ENCODE results near the gene ATAD2B.

The ATAD2B gene

GRCh38 chr2:23753291-23754010, 173.5 kb downstream of the ATAD2B start:
- Histone ChIP-seq H2AFZ (ENCODE audit: low read depth, low read length) (no peak overlapping the region), H3K36me3 (replicated peaks; ENCODE audit: low read depth, low read length) (peaks cover 9% of the 10 kb centered on the region), H3K9ac (ENCODE audit: low read length) (no peak overlapping the region), H3K27ac (ENCODE audit: low read length) (no peak overlapping the region), H3K4me3 (ENCODE audit: low read length) (no peak overlapping the region), H3K9me3 (ENCODE audit: insufficient read depth, low read length) (no peaks in the 10 kb centered on the region), H3K4me2 (ENCODE audit: low read length) (no peak overlapping the region), H3K27me3 (ENCODE audit: low read depth, low read length) (no peaks in the 10 kb centered on the region), H3K79me2 (ENCODE audit: low read length) (no peaks in the 10 kb centered on the region), H3K4me1 (ENCODE audit: low read length) (peaks cover 8% of the 10 kb centered on the region), H4K20me1 (ENCODE audit: insufficient read depth, low read length) (no peaks in the 10 kb centered on the region)
- TF ChIP-seq, protein P1, sequence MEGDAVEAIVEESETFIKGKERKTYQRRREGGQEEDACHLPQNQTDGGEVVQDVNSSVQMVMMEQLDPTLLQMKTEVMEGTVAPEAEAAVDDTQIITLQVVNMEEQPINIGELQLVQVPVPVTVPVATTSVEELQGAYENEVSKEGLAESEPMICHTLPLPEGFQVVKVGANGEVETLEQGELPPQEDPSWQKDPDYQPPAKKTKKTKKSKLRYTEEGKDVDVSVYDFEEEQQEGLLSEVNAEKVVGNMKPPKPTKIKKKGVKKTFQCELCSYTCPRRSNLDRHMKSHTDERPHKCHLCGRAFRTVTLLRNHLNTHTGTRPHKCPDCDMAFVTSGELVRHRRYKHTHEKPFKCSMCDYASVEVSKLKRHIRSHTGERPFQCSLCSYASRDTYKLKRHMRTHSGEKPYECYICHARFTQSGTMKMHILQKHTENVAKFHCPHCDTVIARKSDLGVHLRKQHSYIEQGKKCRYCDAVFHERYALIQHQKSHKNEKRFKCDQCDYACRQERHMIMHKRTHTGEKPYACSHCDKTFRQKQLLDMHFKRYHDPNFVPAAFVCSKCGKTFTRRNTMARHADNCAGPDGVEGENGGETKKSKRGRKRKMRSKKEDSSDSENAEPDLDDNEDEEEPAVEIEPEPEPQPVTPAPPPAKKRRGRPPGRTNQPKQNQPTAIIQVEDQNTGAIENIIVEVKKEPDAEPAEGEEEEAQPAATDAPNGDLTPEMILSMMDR (IDR thresholded peaks at IDR 0.05; ENCODE audit: low read depth, low read length): no peak
- TF ChIP-seq EZH2phosphoT487 (IDR thresholded peaks at IDR 0.05; ENCODE audit: low read depth): no peak

- H3K4me2 ChIP-seq (ENCODE audit: low read length): no peak overlapping the region
Measured at GRCh38 chr2:23751747-23752265, 175.1 kb downstream of the ATAD2B start.

DNA sequence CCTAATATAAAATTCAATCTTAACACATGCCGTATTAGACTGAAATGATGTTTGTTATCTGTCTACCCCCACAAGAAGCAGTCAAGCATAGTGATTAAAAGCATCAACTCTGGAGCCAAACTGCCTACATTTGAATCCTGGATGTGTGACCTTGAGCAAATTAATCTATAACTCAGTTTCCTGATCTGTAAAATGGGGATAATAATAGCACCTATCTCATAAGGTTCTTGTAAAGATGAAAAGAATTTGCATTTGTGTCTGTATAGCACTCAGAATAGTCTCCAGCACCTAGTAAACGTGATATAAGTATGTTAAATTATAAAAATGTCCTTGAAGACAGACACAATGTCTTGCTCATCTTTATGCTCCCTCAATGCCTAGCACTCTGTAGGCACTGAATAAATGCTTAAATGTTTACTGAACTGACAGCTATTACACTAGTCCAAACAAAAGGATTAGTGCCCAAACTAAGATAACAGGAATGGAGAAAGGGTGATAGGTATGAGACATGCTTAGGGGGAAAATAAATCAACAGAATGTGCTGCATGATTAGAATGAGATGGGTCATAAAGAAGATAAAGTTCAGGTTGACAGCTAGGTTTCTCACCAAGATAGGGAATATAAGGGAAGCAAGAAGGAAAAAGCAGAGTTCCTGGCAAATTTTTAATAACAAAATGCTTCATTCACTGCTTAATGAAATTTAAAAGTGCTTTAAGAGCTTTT, 180.6 kb downstream of the ATAD2B start:
- H2AFZ ChIP-seq (ENCODE audit: low read depth, low read length): no peak overlapping the region
- no peaks in the 10 kb centered on the region for H3K9me3 ChIP-seq (ENCODE audit: insufficient read depth, low read length)
- TF ChIP-seq, protein P1 (IDR thresholded peaks at IDR 0.05; ENCODE audit: low read depth, low read length): no peak
- TF ChIP-seq EZH2phosphoT487 (IDR thresholded peaks at IDR 0.05; ENCODE audit: low read depth): no peak
- H4K20me1 ChIP-seq (ENCODE audit: insufficient read depth, low read length): no peaks in the 10 kb centered on the region
- no peaks in the 10 kb centered on the region for H3K27me3 ChIP-seq (ENCODE audit: low read depth, low read length)
- no peak overlapping the region for H3K4me2 ChIP-seq (ENCODE audit: low read length)
- H3K79me2 ChIP-seq (ENCODE audit: low read length): no peaks in the 10 kb centered on the region
- peaks cover 14% of the 10 kb centered on the region for H3K4me1 ChIP-seq (ENCODE audit: low read length)
- no peaks in the 10 kb centered on the region for H3K36me3 ChIP-seq (replicated peaks; ENCODE audit: low read depth, low read length)
- no peak overlapping the region for H3K9ac ChIP-seq (ENCODE audit: low read length)
- H3K27ac ChIP-seq (ENCODE audit: low read length): no peak overlapping the region
- H3K4me3 ChIP-seq (ENCODE audit: low read length): no peak overlapping the region

More at GRCh38 chr2:23751747-23752265, 175.1 kb downstream of the ATAD2B start:
- Histone ChIP-seq H3K79me2 (ENCODE audit: low read length) (no peaks in the 10 kb centered on the region), H3K27ac (ENCODE audit: low read length) (no peak overlapping the region), H3K4me1 (ENCODE audit: low read length) (peaks cover 8% of the 10 kb centered on the region), H2AFZ (ENCODE audit: low read depth, low read length) (no peak overlapping the region), H3K36me3 (replicated peaks; ENCODE audit: low read depth, low read length) (peaks cover 6% of the 10 kb centered on the region), H3K9ac (ENCODE audit: low read length) (no peak overlapping the region), H3K27me3 (ENCODE audit: low read depth, low read length) (no peaks in the 10 kb centered on the region), H3K9me3 (ENCODE audit: insufficient read depth, low read length) (no peaks in the 10 kb centered on the region), H3K4me3 (ENCODE audit: low read length) (no peak overlapping the region), H4K20me1 (ENCODE audit: insufficient read depth, low read length) (no peaks in the 10 kb centered on the region)
- TF ChIP-seq EZH2phosphoT487 (IDR thresholded peaks at IDR 0.05; ENCODE audit: low read depth): no peak
- TF ChIP-seq, protein P1 (IDR thresholded peaks at IDR 0.05; ENCODE audit: low read depth, low read length): no peak

- TF ChIP-seq, protein P1 (IDR thresholded peaks at IDR 0.05; ENCODE audit: low read depth, low read length): no peak
- TF ChIP-seq EZH2phosphoT487 (IDR thresholded peaks at IDR 0.05; ENCODE audit: low read depth): no peak
- Histone ChIP-seq H3K27ac (ENCODE audit: low read length) (no peak overlapping the region), H3K27me3 (ENCODE audit: low read depth, low read length) (no peaks in the 10 kb centered on the region)
Measured at GRCh38 chr2:23745726-23746105, 181.2 kb downstream of the ATAD2B start.

More at GRCh38 chr2:23745726-23746105, 181.2 kb downstream of the ATAD2B start:
- no peaks in the 10 kb centered on the region for H3K9me3 ChIP-seq (ENCODE audit: insufficient read depth, low read length)
- H3K4me1 ChIP-seq (ENCODE audit: low read length): peaks cover 14% of the 10 kb centered on the region
- H3K4me2 ChIP-seq (ENCODE audit: low read length): no peak overlapping the region
- H3K4me3 ChIP-seq (ENCODE audit: low read length): no peak overlapping the region
- no peak overlapping the region for H3K9ac ChIP-seq (ENCODE audit: low read length)
- no peak overlapping the region for H2AFZ ChIP-seq (ENCODE audit: low read depth, low read length)
- H3K36me3 ChIP-seq (replicated peaks; ENCODE audit: low read depth, low read length): no peaks in the 10 kb centered on the region
- no peaks in the 10 kb centered on the region for H4K20me1 ChIP-seq (ENCODE audit: insufficient read depth, low read length)
- H3K79me2 ChIP-seq (ENCODE audit: low read length): no peaks in the 10 kb centered on the region
